NCI-H187 treated with DMSO at 0.1 percent for 48 hours (cell line): ENCODE data around the gene FBXO17.

Source experiments
- DNase-seq: peaks from one replicate; lab custom pipeline; 2025; lab: John Stamatoyannopoulos, UW

Gene FBXO17

DNA sequence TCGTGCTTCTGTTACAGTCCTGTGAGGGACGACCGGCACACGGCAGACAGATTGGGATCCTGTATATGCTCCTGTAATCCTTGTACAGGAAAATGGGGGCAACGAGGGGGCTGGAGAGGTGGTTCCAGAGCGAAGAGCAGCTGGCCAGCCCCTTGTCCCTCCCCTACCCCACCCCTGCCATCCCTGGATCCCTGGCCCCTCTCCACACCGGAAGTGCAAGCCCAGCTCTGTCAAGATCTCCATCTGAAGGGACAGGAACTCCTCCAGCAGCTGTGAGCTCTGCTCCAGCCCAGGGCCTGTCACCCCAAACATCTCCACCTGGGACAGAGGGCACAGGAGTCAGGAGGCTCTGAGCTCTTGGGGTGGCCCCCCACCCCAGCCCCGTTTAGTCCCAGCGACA lies 58.0 kb downstream of the FBXO17 start:
- DNase-seq = no peak

GRCh38 chr19:38915329-38916321 lies 59.9 kb downstream of the FBXO17 start:
- DNase-seq = no peak

DNA sequence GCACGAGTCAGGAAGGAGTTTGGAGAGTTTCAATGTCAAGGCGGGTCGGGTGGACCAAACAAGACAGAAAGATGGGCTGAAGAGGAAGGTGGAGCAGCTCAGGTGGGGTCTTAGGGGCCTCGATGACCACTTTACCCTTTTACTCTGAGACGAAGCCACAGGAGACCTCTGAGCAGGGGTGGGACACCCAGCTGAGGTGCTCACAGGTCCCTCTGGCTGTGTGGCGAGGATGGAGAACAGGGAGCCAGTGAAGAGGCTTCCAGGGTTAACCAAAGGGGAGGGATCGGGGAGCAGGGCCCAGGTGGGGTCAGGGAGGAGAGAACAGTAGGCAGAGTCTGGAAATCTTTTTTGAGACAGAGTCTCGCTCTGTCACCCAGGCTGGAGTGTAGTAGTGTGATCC lies 61.6 kb downstream of the FBXO17 start:
- no peak for DNase-seq

DNA sequence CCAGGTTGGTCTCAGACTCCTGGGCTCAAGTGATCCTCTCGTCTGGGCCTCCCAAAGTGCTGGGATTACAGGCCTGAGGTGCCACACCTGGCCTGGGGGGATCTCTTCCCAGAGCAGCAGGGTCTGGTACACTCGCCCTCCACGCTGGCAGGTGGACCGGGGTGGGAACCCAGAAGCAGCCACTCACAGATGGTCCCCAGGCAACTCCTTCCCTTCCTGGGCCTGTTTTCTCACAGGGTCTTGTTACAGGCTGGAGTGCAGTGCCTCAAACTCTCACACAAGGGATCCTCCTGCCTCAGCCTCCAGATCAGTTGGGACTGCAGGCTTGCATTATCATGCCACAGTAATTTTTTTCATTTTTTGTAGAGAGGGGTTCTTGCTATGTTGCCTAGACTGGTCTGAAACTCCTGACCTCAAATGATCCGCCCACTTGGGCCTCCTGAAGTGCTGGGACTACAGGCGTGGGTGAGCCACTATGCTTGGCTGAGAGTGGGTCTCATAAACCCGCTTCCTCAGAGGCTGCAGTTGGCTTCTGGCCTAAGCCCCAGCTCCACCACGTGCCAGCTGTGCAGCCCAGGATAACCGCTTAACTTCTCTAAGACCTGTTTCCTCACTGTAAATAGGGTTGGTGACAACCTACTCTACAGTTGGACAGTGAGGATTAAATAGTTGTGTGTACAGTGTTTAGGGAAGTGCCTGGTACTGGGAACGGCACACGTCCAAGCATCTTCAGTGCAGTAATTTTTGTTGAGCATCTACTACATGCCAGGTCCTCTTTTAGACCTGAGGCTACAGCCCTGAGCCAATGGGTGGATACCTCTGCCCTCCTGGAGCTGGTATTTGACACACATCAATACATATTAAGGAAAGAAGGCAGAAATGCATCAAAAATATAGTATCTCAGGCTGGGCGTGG lies 62.7 kb downstream of the FBXO17 start:
- no peak for DNase-seq

GRCh38 chr19:38911388-38912001 lies 64.0 kb downstream of the FBXO17 start:
- DNase-seq = no peak

GRCh38 chr19:38910488-38910887 lies 65.1 kb downstream of the FBXO17 start:
- no peak for DNase-seq

- no peak for DNase-seq
Measured at GRCh38 chr19:38908911-38909310, 66.6 kb downstream of the FBXO17 start.

DNA sequence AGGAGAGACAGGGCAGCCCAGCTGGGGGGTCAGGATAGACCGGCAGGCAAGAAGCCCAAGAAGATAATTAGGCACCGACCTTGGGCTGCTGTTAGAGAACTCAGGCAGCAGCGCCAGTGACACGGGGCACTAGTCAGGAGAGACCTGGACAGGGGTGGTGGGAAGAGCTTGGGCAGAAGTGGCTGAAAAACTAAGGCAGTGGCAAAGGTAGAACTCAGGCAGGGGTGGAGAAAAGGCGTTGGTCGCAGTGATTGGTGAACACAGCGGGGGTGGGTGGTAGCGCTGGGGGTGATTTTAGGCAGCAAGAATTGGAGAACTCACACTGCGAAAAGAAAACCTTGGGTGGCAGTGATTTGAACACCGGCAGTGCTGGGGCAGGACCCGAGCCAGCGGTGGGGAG lies 67.9 kb downstream of the FBXO17 start:
- no peak for DNase-seq

DNA sequence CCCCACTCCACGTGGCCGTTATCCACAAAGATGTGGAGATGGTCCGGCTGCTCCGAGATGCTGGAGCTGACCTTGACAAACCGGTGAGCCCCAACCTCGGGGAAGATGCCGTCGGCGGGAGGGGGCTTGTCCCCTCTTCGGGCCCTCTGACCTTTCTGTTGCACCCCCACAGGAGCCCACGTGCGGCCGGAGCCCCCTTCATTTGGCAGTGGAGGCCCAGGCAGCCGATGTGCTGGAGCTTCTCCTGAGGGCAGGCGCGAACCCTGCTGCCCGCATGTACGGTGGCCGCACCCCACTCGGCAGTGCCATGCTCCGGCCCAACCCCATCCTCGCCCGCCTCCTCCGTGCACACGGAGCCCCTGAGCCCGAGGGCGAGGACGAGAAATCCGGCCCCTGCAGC lies 68.3 kb downstream of the FBXO17 start:
- no peak for DNase-seq

DNA sequence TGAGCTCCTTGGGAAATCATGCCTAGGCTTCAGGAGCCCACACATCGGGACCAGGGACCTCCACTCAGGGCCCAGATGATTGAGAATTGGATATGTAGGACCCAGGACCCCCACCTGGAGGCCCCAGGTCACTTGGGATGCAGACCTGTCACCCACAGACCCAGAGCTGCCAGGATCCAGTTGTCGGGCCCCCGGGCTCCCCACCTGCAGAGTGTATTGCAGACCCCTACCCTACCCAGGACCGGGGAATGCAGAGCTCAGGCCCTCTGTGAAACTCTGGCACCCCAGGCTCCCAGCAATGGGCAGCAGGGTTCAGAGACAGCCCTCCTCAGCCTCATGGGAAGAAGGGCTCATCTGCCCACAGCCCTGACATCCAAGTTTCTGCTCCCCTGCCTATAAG lies 69.9 kb downstream of the FBXO17 start:
- DNase-seq = no peak

DNA sequence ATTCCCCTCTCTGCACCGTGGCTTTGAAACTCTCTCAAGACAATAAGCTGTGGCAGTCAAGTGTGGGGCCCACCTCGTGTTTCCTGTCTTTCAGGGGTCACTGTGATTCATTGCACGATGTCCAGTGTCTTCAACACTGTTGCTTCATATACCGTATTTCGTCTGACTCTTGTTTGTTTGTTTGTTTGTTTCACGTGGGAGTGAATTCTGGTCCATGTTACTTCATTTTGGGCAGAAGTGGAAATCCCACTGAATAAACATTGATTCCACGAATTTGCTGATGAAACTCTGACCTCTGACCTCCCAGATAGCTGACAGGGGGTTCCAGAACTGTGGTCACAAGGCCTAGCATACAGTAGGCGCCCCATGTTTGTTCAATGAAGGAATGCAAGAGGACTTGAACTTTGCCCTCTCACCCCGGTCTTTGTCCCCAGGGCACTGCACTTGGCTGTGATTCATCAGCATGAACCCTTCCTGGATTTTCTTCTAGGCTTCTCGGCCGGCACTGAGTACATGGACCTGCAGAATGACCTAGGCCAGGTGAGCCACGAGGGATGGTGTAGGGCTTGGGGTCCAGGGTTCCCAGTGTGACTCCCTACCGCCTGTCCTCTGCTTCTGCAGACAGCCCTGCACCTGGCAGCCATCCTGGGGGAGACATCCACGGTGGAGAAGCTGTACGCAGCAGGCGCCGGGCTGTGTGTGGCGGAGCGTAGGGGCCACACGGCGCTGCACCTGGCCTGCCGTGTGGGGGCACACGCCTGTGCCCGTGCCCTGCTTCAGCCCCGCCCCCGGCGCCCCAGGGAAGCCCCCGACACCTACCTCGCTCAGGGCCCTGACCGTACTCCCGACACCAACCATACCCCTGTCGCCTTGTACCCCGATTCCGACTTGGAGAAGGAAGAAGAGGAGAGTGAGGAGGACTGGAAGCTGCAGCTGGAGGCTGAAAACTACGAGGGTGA lies 70.7 kb downstream of the FBXO17 start:
- no peak for DNase-seq

DNA sequence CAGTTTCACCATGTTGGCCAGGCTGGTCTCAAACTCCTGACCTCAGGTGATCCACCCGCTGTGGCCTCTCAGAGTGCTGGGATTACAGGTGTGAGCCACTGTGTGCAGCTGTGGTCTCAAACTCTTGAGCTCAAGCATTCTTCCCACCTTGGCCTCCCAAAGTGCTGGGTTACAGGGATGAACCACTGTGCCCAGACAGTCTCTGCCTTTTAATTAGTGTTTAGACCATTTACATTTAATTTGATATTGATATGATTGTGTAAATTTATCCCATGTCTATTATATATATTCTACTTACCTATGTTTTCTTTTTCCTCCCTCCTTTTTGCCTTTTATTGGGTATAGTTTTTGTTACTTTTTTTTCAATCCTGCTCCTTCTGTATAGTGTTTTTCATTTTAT lies 73.9 kb downstream of the FBXO17 start:
- DNase-seq = no peak

DNA sequence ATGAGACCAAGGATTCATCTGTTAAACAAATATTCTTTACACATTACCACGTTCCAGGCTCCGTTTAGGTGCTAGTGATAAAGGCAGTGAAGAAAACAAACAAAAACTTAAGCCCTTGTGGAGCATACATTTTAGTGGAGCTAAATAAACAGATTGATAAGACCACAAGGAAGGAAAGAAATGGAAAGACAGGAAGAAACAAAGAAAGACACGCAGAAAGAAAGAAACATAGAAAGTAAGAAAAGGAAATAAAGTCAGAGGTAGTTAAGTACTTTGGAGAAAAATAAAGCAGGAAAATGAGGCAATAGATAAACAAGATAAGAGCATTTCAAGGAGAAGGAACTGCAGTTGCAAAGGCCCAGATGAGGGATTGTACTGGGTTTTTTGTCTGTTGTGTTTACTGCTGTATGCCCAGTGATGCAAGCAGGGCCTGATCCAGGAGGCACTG lies 74.8 kb downstream of the FBXO17 start:
- DNase-seq = no peak

DNA sequence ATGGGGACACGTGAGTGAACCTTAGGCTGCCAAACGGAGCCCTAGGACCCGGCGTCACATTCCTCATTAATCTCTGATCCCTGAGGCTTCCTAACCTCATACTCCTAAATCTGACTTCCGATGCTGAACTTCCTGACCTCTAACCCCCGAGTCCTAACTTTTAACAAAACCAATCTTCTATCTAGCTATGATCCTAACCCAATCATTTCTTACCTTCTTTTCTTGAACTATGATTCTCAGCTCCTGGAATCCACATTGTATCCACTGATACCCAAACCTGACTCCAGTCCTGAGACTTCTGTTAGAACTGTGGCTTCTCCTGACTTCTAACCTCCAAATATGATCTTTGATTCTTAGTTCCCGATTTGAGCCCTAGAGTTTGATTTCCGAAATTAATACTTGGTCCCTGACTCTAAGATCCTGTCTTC lies 75.3 kb downstream of the FBXO17 start:
- no peak for DNase-seq

GRCh38 chr19:38899447-38900201 lies 75.9 kb downstream of the FBXO17 start, which contains the start of the genes NFKBIB and SIRT2:
TSS of gene NFKBIB (plus strand) at chr19:38899969. CDS start at chr19:38900033, 64 bp downstream.
TSS of gene SIRT2 (minus strand) at chr19:38899618. CDS start at chr19:38899521, 97 bp downstream.
- peak; percentile 99 for DNase-seq

GRCh38 chr19:38898788-38899446 lies 76.6 kb downstream of the FBXO17 start:
- no peak for DNase-seq

DNA sequence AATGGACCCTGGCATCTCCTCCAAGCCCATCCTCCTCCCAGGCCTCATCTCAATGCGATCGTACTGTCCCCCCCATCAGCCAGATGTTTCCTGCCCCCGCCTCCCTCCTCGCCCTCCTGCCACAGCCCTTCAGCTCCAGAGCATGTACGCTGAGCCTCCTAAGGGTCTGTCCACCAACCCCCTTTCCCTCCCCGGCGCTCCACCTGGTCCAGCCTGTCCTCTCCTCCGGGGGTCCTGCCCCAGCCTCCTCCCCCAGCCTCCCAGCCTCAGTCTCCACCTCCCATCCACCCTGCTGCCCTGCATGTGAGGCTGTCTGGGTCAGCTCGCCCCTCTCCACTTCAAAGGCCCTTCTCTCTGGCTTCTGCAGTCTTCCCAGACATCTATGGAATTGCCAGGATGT lies 80.6 kb downstream of the FBXO17 start:
- no peak for DNase-seq

DNA sequence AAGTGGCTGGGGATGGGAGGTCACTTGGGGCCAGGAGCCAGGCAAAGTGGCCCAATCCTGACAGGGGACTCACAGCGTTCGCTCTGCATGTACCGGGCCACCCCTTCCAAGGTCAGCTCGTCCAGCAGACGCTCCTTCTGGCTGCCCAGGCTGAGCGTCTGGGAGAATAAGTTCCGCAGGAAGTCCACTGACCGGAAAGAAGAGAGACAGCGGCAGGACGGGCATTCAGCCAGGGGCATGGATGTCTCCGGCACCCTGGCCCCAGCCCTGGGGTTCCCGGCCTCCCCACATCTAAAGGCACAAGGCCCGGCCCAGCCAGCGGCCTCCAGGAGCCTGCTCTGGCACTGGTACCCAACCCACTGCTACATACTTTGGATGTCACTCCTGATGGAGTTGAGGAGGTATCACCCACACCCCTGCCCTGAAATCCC lies 82.2 kb downstream of the FBXO17 start:
- DNase-seq = no peak

GRCh38 chr19:38892841-38893240 lies 82.7 kb downstream of the FBXO17 start:
- DNase-seq = no peak
